ENCODE data around the gene OSBPL5. TPM values are rescaled to one million over a fixed set of nuclear protein-coding genes. Genes with fewer than 3 reads are reported as not detected.
A peak's percentile ranks its signal among the peaks of the same experiment; 100 is the strongest.
"Not testable (repeated sequence)": the region's sequence is repeated elsewhere in the genome, so short reads cannot be mapped to it uniquely, and the experiment has no call there.

OSBPL5 gene
- total and polyA plus RNA-seq, 2 donors = 28.2 to 42.3 TPM

DNA sequence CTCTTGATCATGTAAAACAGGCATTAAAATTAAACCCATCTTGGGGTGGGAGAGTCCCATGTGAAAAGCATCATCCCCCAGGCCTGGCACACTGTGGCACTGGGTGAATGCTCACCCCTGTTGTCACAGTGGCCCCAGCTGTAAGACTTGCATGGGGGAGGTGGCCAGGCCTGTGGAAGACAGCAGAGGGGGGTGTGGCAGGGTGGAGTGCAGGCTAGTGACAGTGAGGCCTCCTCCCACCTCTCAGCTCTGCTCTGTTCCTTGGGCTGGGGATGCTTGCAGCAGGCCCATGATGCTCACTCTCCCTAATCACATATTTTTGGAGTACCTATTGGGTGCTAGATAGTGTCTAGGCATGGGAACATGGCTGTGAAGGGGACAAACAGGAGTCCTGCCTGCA lies 10.1 kb upstream of the OSBPL5 start:
- no peak overlapping the region for H3K4me3 ChIP-seq (ENCODE audit: low read length in 2 of 2)
- H3K36me3 ChIP-seq (ENCODE audit: control insufficient read depth in 2 of 2, insufficient read depth in 2 of 2, low read length in 1 of 2) = no peaks in the 10 kb centered on the region
- DNase-seq (ENCODE audit: low read depth in 6 of 9, low spot score in 9 of 9) = no peak
- no peaks in the 10 kb centered on the region for H3K27me3 ChIP-seq (ENCODE audit: control insufficient read depth in 2 of 2, insufficient read depth in 1 of 2, low read length in 1 of 2)
- no peak overlapping the region for H3K27ac ChIP-seq (ENCODE audit: low read depth in 1 of 2, low read length in 1 of 2)
- peaks cover 24 to 27% of the 10 kb centered on the region in 2 donors for H3K4me1 ChIP-seq (ENCODE audit: control insufficient read depth in 2 of 2, insufficient read depth in 2 of 2, low read length in 2 of 2)
- peaks cover 1 to 14% of the 10 kb centered on the region in 2 donors for H3K9me3 ChIP-seq (ENCODE audit: control insufficient read depth in 2 of 2, insufficient read depth in 1 of 2, low read length in 1 of 2)

DNA sequence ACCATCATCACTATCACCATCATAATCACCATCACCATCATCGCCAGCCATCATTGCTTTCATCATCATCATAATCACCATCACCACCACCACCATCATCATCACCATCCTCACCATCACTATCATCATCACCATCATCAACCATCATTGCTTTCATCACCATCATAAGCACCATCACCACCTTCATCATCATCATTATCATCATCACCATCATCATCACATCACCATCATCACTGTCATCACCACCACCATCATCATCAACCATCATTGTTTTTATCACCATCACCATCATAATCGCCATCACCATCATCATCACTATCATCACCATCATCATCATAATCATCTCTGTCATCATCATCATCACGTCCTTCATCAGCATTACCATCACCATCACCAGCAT lies 9.3 kb upstream of the OSBPL5 start:
- WGBS = 97% methylated on average over 3 of the region's 3 CpGs
- peaks cover 1 to 14% of the 10 kb centered on the region in 2 donors for H3K9me3 ChIP-seq (ENCODE audit: control insufficient read depth in 2 of 2, insufficient read depth in 1 of 2, low read length in 1 of 2)
- no peak overlapping the region for H3K27ac ChIP-seq (ENCODE audit: low read depth in 1 of 2, low read length in 1 of 2)
- no peak overlapping the region for H3K4me3 ChIP-seq (ENCODE audit: low read length in 2 of 2)
- no peaks in the 10 kb centered on the region for H3K36me3 ChIP-seq (ENCODE audit: control insufficient read depth in 2 of 2, insufficient read depth in 2 of 2, low read length in 1 of 2)
- H3K27me3 ChIP-seq (ENCODE audit: control insufficient read depth in 2 of 2, insufficient read depth in 1 of 2, low read length in 1 of 2) = peaks cover 0 to 2% of the 10 kb centered on the region in 2 donors
- DNase-seq (ENCODE audit: low read depth in 6 of 9, low spot score in 9 of 9) = no peak
- peaks cover 32 to 35% of the 10 kb centered on the region in 2 donors for H3K4me1 ChIP-seq (ENCODE audit: control insufficient read depth in 2 of 2, insufficient read depth in 2 of 2, low read length in 2 of 2)

DNA sequence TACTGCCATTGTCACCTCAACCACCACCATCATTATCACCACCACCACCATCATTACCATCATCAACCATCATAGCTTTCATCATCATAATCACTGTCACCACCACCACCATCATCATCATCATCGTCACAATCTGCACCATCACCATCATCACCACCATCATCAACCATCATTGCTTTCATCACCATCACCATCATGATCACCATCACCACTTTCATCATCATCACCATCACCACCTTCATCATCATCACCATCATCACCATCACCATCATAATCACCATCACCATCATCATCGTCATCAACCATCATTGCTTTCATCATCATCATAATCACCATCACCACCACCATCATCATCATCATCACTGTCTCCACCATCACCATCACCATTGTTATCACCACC lies 8.7 kb upstream of the OSBPL5 start:
- no peaks in the 10 kb centered on the region for H3K36me3 ChIP-seq (ENCODE audit: control insufficient read depth in 2 of 2, insufficient read depth in 2 of 2, low read length in 1 of 2)
- H3K27ac ChIP-seq (ENCODE audit: low read depth in 1 of 2, low read length in 1 of 2) = no peak overlapping the region
- no peak for DNase-seq (ENCODE audit: low read depth in 6 of 9, low spot score in 9 of 9)
- peaks cover 0 to 8% of the 10 kb centered on the region in 2 donors for H3K27me3 ChIP-seq (ENCODE audit: control insufficient read depth in 2 of 2, insufficient read depth in 1 of 2, low read length in 1 of 2)
- H3K9me3 ChIP-seq (ENCODE audit: control insufficient read depth in 2 of 2, insufficient read depth in 1 of 2, low read length in 1 of 2) = peaks cover 1 to 14% of the 10 kb centered on the region in 2 donors
- H3K4me3 ChIP-seq (ENCODE audit: low read length in 2 of 2) = no peak overlapping the region
- 95% methylated on average over 2 of the region's 2 CpGs for WGBS
- peaks cover 38 to 41% of the 10 kb centered on the region in 2 donors for H3K4me1 ChIP-seq (ENCODE audit: control insufficient read depth in 2 of 2, insufficient read depth in 2 of 2, low read length in 2 of 2)

DNA sequence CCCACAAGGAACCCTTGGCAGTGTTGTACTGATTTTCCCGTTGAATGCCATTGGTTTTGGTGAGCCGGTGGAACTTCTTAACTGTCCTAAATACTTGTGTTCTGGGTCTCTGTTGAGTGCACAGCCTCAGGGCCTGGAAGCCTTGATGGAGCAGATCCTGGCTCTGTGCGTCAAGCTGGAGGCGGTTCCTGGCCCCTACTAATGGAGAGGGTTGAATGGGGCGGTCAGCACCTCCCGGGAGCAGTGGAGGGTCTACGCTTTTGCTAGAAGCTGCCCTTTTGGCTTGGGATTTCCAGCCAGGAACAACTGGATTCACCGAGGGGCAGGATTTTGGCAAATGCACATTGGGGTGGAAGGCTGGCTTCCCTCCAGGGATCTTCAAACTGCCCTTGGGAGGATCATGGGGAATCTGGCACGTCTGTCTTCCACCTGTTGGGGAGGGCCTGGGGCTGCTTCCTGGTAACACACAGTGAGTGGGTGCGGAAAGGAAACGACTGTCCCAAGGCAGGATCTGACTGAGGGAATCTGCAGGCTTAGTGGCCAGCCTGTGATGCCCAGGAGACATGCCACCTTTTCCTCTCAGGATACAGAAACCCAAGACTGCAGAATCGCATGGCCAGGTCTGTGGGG lies 6.9 kb upstream of the OSBPL5 start:
- H3K36me3 ChIP-seq (ENCODE audit: control insufficient read depth in 2 of 2, insufficient read depth in 2 of 2, low read length in 1 of 2) = no peaks in the 10 kb centered on the region
- H3K27me3 ChIP-seq (ENCODE audit: control insufficient read depth in 2 of 2, insufficient read depth in 1 of 2, low read length in 1 of 2) = peaks cover 0 to 8% of the 10 kb centered on the region in 2 donors
- WGBS = 84% methylated on average over 12 of the region's 12 CpGs
- H3K27ac ChIP-seq (ENCODE audit: low read depth in 1 of 2, low read length in 1 of 2) = peak overlapping the region; percentile 19 to 79
- H3K4me3 ChIP-seq (ENCODE audit: low read length in 2 of 2) = no peak overlapping the region
- H3K4me1 ChIP-seq (ENCODE audit: control insufficient read depth in 2 of 2, insufficient read depth in 2 of 2, low read length in 2 of 2) = peaks cover 45 to 58% of the 10 kb centered on the region in 2 donors
- peaks cover 1 to 14% of the 10 kb centered on the region in 2 donors for H3K9me3 ChIP-seq (ENCODE audit: control insufficient read depth in 2 of 2, insufficient read depth in 1 of 2, low read length in 1 of 2)
- DNase-seq (ENCODE audit: low read depth in 6 of 9, low spot score in 9 of 9) = no peak

DNA sequence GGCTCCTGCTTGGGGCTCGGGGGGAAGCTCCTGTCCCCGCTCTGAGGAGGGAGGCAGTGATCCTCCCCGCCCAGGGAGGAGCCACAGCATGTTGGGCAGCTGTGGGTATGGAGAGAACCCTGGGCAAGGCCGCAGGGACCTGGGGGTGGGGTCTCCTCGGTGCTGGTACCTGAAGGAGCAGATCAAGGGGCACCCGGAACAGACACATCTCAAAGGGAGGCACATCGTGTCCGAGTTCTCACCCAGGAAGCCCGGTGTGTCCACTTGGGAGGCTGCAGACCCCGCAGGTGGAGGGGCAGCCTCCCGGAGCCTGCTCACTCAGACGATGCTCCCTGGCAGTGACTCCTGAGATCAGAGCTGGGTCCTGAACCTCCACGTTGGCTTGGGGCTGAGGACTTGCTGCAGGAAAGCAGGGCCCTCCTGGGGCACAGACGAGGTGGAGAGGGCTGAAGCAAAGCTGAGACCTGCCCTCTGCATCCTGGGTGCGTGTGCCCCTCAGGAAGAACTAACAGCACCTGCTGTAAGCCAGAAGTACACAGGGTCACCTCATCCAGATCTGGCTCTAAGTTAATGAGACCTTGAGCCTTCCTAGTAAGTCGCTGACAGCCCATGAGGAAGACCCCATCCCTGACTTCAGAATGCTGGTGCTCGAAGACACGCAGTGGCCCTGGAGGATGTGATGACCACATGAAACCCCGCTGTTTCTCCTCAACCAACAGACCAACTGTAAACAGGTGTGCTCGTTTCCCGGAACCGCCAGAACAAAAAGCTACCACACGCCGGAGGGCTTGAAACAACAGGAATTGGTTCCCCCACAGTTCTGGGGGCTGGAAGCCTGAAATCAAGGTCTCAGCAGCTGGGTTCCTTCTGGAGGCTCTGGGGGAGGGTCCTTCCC lies 5.9 kb upstream of the OSBPL5 start:
- peak overlapping the region in 1 of 2 donors; percentile 8 for H3K4me3 ChIP-seq (ENCODE audit: low read length in 2 of 2)
- peak overlapping the region; percentile 50 to 79 for H3K27ac ChIP-seq (ENCODE audit: low read depth in 1 of 2, low read length in 1 of 2)
- WGBS = 45% methylated on average over 24 of the region's 24 CpGs
- H3K4me1 ChIP-seq (ENCODE audit: control insufficient read depth in 2 of 2, insufficient read depth in 2 of 2, low read length in 2 of 2) = peaks cover 55 to 68% of the 10 kb centered on the region in 2 donors
- no peaks in the 10 kb centered on the region for H3K36me3 ChIP-seq (ENCODE audit: control insufficient read depth in 2 of 2, insufficient read depth in 2 of 2, low read length in 1 of 2)
- H3K27me3 ChIP-seq (ENCODE audit: control insufficient read depth in 2 of 2, insufficient read depth in 1 of 2, low read length in 1 of 2) = peaks cover 0 to 10% of the 10 kb centered on the region in 2 donors
- DNase-seq (ENCODE audit: low read depth in 6 of 9, low spot score in 9 of 9) = peak in 4 of 9 donors; percentile 39 to 84 (median 63)
- peaks cover 0 to 10% of the 10 kb centered on the region in 2 donors for H3K9me3 ChIP-seq (ENCODE audit: control insufficient read depth in 2 of 2, insufficient read depth in 1 of 2, low read length in 1 of 2)

DNA sequence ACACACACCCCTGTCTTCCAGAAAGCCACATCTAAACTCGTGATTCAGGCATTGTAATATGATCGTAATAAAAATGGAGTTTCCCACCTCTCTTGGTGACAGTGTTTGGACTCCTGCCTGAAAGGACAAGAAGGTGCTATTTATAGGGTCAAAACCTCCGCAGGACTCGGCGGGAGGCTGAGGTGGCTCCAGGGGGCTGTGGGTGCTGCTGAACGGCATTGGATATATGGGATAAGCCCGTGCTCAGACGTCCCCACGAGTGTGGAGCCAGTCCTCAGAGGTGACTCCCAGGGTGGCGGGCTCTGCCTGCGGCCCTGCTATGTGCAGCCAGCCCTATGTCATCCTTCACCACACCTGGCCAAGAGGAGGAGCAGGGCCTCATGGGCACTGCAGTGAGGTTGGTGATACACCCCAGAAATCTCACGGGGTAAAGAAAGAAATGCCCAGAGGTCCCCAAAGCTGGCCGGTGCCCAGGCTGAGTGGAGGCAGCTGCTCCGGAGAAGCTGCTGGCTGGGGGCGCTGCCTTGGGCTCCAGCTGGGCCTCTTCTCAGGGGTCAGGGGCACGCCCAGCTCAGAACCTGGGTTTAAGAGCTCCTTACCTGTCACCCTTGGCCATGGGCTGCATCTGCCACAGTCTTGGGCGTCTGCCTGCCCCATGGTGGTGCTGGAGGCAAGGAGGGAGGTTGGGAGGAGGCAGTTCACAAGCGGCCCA lies 5.1 kb upstream of the OSBPL5 start:
- Histone ChIP-seq H3K4me1 (ENCODE audit: control insufficient read depth in 2 of 2, insufficient read depth in 2 of 2, low read length in 2 of 2) (peaks cover 62 to 76% of the 10 kb centered on the region in 2 donors), H3K36me3 (ENCODE audit: control insufficient read depth in 2 of 2, insufficient read depth in 2 of 2, low read length in 1 of 2) (no peaks in the 10 kb centered on the region), H3K9me3 (ENCODE audit: control insufficient read depth in 2 of 2, insufficient read depth in 1 of 2, low read length in 1 of 2) (peaks cover 0 to 2% of the 10 kb centered on the region in 2 donors), H3K4me3 (ENCODE audit: low read length in 2 of 2) (peak overlapping the region; percentile 1 to 43), H3K27ac (ENCODE audit: low read depth in 1 of 2, low read length in 1 of 2) (peak overlapping the region; percentile 36 to 79), H3K27me3 (ENCODE audit: control insufficient read depth in 2 of 2, insufficient read depth in 1 of 2, low read length in 1 of 2) (peaks cover 0 to 11% of the 10 kb centered on the region in 2 donors)
- DNase-seq (ENCODE audit: low read depth in 6 of 9, low spot score in 9 of 9) = no peak
- WGBS = 65% methylated on average over 18 of the region's 18 CpGs

DNA sequence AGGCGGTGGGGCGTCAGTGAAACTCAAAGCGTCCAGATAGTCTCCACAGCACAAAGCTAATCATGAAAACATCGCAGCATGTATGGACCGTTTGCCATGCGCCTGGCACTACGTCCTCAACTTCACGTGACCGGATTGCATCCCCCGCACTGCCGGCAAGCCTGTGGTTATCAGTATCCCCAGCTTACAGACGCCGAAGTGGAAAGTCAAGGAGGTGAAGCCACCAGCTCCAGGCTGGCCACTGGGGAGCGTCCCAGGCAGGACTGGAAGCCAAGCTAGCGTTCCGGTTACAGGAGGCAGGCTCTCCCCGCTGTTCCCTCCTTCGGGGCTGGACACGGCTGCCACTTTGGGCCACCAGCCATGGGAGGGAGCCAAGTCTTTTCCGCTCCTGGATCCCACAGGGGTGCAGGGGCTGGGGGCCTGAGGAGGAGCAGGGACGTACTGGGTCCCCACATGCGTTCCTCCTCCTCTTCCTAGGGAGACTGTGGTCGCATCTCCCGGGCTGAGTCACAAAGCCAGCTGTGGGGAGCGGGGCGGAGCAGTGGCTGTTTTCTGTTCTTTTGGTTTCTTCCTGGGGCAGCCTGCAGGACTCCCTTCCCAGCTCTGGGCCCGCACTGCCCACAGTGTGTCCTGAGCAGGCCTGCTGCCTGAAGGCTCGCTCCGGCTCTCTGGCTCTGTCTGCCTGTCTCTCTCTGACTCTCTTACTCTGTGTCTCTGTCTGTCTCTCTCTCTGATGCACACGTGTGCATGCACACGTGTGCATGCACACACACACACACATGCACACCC lies 4.3 kb upstream of the OSBPL5 start:
- Histone ChIP-seq H3K36me3 (ENCODE audit: control insufficient read depth in 2 of 2, insufficient read depth in 2 of 2, low read length in 1 of 2) (no peaks in the 10 kb centered on the region), H3K9me3 (ENCODE audit: control insufficient read depth in 2 of 2, insufficient read depth in 1 of 2, low read length in 1 of 2) (no peaks in the 10 kb centered on the region), H3K4me1 (ENCODE audit: control insufficient read depth in 2 of 2, insufficient read depth in 2 of 2, low read length in 2 of 2) (peaks cover 62 to 77% of the 10 kb centered on the region in 2 donors), H3K4me3 (ENCODE audit: low read length in 2 of 2) (peak overlapping the region; percentile 33 to 43), H3K27me3 (ENCODE audit: control insufficient read depth in 2 of 2, insufficient read depth in 1 of 2, low read length in 1 of 2) (peaks cover 0 to 13% of the 10 kb centered on the region in 2 donors), H3K27ac (ENCODE audit: low read depth in 1 of 2, low read length in 1 of 2) (peak overlapping the region; percentile 25 to 40)
- peak in 3 of 9 donors; percentile 35 to 58 (median 35) for DNase-seq (ENCODE audit: low read depth in 6 of 9, low spot score in 9 of 9)
- WGBS = 7% methylated on average over 31 of the region's 31 CpGs

DNA sequence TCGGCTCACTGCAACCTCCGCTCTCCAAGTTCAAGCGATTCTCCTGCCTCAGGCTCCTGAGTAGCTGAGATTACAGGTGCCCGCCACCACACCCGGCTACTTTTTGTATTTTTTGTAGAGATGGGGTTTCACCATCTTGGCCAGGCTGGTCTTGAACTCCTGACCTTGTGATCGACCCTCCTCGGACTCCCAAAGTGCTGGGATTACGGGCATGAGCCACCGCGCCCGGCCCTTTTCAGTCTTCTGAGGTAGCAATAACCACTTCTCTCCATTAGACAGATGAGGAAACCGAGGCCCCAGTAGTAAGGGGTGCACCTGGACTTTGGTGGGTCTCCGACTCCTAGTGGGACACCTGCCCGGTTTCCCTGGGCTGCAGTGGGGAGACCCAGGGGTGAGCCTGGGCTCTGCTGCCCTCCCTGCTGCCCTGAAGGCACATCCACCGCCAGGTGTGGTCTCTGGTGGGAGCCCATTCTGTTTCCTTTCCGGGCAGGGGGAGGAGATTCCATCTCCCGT lies 3.7 kb upstream of the OSBPL5 start:
- not testable (repeated sequence) for H3K36me3 ChIP-seq (ENCODE audit: control insufficient read depth in 2 of 2, insufficient read depth in 2 of 2, low read length in 1 of 2); DNase-seq (ENCODE audit: low read depth in 6 of 9, low spot score in 9 of 9); H3K27ac ChIP-seq (ENCODE audit: low read depth in 1 of 2, low read length in 1 of 2); H3K9me3 ChIP-seq (ENCODE audit: control insufficient read depth in 2 of 2, insufficient read depth in 1 of 2, low read length in 1 of 2)
- H3K4me3 ChIP-seq (ENCODE audit: low read length in 2 of 2) = peak overlapping the region; percentile 33 to 43
- peaks cover 0 to 13% of the 10 kb centered on the region in 2 donors for H3K27me3 ChIP-seq (ENCODE audit: control insufficient read depth in 2 of 2, insufficient read depth in 1 of 2, low read length in 1 of 2)
- WGBS = 76% methylated on average over 17 of the region's 17 CpGs
- H3K4me1 ChIP-seq (ENCODE audit: control insufficient read depth in 2 of 2, insufficient read depth in 2 of 2, low read length in 2 of 2) = peaks cover 62 to 80% of the 10 kb centered on the region in 2 donors
